HG02852 (cell line): ENCODE measurements around the gene ADAMTS9.

ENCODE experiments used
- ATAC-seq: cut with Tn5 transposase; IDR thresholded peaks from one replicate; pipeline ENCODE4 v1.9.1; 2021; ENCODE audit warnings: mild to moderate bottlenecking, moderate library complexity; ENCODE audit not compliant: unreplicated experiment

ADAMTS9 gene

DNA sequence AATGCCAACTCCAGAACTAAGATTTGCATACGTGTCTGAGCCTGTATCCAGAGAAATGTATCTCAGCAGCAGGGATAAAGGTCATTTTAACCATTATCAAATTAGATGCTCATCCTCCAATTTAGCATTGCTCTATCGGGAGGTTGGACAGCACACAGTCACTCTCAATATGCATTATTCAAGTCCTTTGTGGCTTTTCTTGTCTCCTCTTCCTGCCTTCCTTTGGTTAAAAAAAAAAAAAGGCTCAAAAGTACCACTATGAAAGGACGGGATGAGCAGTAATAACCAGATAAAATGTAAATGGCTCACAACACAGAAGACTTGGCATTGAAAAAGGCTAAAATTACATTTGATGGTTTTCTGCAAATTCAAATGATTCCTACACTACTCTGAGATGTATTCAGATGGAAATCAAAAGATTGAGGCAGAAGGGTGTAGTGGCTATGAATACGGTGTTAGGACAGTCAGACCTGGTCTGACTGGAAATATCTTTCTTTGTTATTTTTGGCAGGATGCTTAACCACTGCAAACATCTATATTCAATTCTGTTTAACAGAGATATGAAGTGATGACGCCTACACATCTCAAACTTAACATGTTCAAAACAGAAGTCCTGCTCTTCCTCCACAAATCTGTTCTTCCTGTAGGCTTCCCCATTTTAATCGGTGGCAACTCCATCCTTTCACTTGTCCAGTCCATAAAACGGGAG lies 109.6 kb downstream of the ADAMTS9 start:
- no peak for ATAC-seq

DNA sequence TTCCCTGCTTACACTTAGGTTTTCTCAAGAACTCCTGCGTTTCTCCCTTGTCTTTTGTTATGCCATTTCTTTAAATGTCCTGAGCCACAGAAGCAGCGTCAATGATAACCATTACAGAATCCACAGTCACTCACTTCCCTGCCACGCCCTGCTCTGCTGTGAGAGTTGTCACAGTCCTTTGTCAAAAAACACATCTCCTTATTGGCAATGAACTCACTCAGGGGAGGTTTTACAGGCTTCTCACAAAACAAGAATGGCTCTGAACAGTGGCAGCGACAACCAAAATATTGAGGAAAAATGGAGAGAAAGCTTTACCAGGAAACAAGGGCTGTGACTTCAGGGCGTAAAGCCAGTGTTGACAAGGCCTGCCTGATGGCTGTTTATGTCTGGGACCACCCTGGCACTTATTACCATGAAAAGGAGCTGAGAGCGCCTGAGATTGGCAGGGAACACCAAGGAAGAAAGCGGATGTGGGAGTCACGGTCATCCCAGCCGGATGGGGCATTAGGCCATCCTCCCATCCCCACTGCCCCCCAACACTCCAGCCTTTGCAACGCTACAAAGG lies 111.5 kb downstream of the ADAMTS9 start:
- no peak for ATAC-seq

DNA sequence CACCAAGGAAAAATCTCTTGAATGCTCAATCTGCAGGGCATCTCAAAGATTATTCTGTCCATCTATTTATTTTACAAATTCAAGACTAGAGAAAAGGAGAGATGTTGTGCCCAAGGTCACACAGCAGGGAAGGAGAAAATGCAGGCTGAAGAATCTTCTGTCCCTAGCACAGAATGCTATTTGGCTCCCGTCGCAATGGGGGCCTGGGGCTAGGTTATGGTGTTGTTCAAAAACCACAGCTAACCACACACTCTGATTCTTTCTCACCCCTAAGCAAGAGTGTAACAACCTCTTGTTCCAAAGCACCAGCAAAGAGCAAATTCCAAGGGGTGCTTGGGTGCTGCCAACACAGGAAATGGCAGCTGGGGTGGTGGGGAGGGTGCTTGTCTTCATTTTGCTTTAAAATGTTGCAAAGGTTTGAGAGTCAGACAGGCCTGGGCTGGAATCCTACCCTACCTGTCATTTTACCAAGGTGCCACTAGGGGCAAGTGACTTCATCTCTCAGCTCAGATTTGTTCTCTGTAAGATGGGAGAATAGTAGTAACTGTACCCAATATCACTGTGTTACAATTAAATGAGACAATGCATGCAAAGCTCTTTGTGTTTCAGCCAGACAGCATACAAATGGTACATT lies 112.5 kb downstream of the ADAMTS9 start:
- peak; percentile 93 for ATAC-seq

DNA sequence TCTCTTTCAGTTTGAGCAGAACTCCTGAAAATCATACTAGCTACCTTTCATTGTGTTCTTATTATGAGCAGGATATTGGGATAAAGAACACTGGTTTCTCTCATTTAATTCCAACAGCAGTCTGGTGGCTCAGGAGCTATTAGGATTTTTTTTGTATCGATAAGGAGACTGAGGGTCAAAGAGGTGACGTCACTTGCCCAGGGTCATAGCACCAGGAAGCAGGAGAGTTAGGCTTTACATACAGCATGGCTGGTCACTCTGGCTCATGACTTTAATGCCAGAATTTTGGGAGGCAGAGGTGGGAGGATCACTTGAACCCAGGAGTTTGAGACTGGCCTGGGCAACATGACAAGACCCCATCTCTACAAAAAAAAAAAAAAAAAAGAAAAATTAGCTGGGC lies 113.6 kb downstream of the ADAMTS9 start:
- no peak for ATAC-seq

DNA sequence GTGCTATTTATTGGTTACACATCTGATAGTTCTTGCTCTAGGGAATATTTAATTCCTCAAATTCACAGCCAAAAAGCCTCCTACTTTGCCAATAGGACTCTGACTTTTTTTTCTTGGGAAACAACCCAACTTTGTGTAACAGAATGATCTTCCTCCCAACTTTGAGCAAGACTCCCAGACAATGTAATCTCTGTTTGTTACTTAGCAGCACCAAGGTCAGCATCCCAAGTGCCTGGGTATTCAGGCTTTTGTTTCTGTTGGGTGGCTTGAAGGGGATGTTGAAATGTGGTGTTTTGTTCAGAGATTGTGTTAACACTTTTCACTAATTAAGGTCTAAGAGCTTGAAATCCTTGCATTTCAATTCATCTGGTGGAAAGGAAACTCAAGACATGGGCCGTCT lies 115.8 kb downstream of the ADAMTS9 start:
- ATAC-seq: no peak

DNA sequence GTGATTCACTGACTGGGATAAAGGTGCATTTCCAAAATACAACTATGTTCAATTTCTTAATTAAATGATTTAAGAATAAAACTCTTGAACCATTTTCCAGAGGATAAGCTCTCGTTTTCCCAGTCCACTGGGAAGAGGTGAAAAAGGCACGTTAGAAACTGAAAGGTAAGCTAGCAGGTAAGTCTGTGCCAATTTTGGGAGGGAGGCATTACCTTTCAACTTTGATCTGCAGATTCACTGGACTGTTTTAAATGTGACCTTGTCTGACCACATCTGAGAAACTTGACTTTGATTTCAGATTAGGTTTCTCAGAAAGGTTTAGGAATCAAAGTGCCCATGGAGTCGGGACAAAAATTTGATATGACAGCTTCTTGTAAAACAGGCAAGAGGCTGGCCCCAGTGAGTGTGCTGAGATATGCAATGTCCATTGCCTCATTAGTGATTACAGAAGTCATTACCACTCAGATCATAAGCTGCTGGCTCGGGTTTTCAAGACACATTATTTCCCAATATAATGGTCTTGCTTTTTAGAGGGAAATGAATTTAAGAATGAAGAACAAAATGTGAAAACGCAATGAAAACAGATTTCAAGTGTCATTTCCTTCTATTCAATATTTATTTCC lies 118.8 kb downstream of the ADAMTS9 start:
- ATAC-seq: no peak

DNA sequence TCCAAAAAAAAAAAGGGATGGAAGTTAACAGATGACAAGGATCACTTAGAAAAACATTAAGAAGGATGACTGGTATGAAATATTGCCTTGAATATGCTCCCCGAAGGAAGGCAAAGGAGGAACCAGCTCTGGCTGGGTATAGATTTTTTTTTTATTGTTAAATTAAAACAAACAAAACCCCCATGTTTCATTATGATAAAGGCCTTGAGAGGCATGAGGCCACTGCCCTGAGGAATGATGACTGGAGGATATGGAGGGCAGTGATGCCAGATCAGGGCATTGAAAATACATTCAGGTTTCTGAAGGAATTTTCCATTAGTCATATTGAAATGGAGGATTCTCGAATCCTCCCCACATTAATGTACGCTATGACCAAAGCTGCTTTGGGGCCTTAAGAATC lies 120.9 kb downstream of the ADAMTS9 start:
- no peak for ATAC-seq

DNA sequence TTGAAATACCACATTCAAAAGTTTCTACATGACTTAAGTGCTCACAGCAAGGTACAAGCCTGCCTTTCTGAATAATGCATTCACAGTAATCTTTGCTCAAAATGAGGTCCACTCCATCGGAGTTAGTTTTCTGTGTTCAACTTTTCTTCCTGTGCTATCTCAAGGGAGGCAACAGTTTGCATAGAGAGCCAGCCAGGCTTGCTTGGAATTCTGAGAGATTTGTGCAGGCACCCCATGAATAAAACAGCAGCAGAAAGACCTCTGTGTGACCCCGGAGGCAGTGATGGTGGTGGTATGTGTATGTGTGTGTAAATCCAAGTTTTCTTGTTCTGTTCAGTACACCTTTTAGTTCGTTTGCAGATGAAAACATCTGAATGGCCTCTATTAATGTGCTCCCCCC lies 124.0 kb downstream of the ADAMTS9 start:
- ATAC-seq: no peak

DNA sequence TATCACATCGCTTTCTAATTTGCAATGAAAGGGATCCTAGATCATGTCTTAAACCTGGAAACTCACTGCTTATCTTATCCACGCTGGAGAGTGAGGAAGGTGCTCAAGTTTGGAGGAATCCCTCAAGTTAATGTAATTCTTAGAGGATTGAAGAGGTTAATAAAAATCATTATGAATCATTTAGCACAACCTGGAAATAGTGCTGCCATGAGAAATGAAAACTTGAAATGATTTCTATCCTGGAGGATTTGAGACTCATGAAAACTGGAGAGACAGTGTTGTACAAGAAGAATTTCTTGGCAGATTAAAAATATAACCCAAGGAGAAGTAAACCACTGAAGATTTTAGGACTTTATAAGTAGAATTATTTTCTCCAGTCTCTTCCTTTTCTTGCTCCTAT lies 125.9 kb downstream of the ADAMTS9 start:
- ATAC-seq: no peak

DNA sequence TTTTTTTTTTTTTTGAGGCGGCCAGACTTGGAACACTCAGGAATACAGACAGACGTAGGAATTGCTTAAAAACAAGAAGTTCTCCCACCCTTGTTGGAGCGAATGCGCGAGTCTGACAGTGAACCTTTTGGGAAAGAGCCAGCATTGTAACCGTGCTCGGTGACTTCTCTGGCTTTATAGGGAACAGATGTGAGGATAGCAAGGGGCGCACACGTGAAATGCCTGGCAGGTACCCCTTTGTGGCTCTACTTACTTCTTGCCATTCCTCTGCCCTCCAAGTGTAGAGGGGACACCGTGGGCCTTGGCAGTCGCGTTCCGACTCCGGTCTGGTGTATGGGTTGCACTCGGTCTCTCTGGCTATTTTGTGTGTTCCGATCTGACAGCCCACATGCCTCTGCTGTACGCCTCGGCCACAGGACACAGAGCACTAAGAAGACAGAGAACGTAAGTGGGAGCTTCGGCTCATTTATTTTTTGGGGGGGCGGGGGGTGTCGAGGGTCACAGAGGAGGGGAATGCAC lies 126.4 kb downstream of the ADAMTS9 start:
- ATAC-seq: no peak

DNA sequence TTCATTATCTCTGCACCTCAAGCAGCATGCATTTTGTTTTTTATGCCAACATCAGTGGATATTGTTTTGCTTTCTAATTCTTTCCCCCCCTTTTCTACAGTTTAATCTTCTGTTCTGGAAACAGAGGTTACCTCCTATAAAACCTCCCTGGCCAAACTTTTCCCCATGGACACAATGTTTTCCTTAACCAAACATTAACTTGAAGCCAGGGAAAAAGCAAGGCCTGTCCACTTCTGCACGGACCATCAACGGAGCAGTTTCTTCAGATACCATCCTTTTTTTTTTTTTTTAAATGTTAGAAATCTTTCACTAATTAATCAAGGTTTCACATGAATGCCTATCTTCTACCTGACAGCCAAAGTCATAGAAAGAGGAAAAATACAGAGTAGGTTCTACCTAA lies 127.0 kb downstream of the ADAMTS9 start:
- no peak for ATAC-seq

DNA sequence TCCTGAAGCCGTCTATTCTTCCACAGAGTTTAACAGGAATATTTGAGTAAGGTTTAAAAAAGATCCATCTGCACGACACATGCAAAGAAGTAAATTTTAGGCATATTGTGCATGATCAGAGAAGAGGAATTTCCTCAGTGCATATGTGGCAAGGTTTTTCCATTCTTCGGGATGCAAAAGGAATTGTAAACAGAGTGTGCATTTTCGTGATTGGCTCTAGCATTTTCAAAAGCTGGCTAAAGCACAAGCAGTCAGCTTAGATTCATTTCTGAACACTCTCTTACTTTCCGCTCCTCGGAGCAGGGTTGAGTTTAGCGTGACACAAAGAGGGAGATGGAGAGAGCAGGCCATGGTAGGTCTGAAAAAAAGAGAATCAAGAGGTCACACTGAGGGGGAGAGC lies 128.2 kb downstream of the ADAMTS9 start:
- no peak for ATAC-seq

DNA sequence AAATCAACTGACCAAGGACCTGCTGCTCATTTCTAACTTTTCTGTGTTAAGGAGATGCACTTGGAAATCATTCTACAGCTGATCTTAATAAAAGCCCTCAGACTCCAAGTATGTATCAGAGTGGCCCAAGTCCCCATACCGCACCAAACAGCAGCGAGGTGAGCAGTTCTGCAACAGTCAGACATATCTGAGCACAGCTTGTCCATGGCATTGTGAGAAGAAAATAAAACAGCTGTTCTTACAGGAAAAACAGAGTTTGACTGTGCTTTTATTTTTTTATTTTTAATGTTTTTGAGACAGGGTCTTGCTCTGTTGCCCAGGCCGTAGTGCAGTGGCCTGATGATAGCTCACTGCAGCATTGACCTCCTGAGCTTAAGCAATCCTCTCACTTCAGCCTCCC lies 131.8 kb downstream of the ADAMTS9 start:
- no peak for ATAC-seq

DNA sequence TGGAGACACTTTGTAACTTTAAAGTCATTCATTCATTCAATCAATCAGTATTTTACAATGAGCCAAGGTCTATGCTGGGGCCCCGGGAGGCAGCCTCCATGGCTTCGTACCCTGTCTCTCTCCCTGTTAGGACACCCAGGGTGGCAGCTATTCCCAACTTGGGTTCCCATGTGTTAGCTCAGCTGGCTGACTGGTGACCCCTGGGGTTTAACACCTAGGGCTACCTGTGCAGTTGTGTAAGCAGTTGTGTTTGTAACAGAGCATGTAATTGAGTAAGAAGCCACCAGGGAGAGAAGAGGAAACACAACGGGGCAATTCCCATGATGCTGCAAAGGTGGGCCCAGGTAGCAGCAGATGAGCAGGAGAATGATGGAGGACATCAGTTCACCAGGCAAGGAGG lies 132.4 kb downstream of the ADAMTS9 start:
- no peak for ATAC-seq

DNA sequence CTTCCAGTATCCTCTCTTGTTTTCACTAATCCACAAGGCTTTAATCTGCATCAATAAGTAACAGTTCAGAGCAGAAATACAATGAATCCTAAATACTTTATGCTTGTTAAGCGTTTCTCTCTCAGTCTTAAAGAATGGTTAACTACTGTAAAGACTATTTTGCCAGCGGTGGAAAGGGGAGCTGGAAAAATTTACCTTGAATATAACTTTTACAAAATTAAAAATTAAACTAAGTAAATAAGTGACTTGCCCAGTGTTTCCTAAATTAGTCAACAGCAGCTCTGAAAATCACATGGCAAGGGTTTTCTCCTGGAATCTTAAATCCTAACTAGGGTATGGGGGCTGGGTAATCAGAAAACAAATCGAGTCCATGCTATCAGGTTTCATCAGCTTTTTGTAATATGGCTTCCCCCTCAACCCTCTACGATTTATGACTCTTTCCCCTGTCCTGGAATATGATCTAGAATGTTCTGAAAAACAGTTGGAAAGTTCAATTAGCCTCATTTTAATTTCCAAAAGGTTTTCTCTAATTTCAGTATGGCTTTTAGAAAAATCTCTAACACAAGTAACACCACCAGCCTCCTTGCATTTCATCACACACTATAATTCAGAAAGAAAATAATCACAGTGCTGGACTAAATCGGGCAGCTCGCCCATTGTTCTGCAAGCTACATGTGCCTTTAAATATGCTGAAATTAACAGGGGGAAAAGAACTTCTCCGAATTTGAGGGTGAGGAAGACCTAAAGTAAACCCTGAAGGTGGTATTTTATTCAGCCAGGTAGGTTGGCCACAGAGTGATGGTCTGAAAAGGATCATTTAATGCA lies 133.5 kb downstream of the ADAMTS9 start:
- ATAC-seq: no peak

DNA sequence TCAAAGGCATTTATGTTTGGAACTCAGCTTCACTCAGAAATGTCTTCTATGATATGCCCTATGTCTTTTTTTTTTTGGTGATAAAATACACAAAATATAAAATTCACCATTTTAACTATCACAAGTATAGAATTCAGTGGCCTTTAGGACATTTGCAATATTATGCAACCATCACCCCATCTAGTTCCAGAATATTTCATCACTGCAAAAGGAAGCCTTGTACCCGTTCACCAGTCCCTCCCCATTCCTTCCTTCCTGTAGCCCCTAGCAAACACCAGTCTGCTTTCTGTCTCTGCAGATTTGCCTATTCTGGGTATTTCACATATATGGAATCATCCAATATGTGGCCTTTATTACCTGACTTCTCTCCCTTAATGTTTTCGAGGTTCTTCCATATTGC lies 134.8 kb downstream of the ADAMTS9 start:
- no peak for ATAC-seq

DNA sequence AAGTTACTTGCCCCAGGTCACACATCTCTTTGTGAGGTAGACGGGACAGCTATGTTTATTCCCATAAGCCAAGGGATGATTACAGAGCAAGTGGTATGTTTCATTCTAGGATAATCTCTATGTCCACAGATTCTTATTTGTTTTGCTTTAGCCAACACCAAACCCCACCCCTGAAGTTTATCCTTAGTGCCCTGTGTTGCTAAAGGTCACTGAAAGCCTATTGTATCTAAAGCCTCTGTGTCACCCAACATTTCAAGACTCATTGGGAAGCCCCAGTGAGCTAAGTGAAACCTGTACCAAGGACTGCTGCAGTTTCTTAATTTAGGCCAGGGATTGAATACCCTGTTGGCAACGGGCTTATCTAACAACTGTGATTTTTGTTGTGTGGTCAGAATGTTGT lies 135.6 kb downstream of the ADAMTS9 start:
- no peak for ATAC-seq

DNA sequence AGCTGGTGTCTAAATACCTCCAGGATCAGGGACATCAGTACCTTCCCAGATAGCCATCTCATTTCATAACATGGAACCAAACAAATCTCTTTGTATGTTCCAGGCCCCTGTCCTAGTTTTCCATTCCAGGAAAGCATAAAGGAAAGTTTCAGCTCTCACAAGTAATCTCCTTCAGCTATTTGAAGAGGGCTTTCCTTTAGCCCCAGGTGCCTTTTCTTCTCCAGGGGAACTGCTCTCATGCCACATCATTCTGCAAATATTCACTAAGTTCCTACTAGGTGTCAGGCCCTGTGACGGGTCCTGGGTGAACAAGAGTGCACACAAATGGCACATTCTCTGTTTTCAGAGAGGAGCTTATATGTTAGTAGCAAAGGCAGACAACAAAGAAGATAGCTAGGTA lies 136.1 kb downstream of the ADAMTS9 start:
- ATAC-seq: no peak

DNA sequence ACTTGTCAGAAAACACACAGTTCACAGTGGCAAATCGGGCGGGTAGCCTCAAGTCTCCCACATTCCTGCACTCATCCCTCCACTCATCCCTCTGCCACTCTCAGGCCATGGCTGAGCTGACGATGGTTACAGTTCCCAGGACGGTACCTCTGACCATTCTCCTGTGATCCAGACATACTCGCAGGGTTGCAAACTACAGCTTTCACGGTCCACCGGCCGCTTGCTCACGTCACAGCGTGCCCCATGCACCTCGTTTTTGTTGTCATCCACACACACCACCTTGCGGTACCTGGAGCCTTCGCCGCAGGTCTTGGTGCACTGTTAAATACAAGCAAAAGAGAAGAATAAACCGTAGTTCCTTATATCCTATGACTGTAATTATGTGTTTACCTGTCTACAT lies 137.1 kb downstream of the ADAMTS9 start:
- ATAC-seq: no peak

DNA sequence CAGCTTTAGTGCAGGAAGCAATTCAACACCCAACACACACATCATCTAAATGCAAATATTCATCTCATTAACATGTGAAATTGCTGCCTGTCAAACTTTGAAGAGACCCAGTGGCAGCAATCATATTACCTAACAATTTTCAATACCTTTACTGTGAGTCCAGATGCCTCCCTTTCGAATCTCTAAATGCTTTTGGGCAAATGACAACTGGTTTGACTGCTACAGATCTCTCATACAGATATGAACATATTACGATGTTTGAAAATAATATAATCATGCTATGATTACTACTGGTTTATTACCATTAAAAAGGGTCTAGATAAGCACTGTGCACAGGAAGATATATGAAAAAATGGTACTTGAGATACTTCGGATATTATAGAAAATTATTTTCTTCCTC lies 137.9 kb downstream of the ADAMTS9 start:
- ATAC-seq: no peak
